ENCODE measurements around the gene TBC1D8.

Gene TBC1D8

GRCh38 chr2:101047774-101048173 is 103.4 kb downstream of the TBC1D8 start:
- no CpG with 5 or more reads among the region's 6 CpGs for WGBS, 2 donors (ENCODE audit: extremely low coverage in 2 of 2, insufficient read length in 2 of 2, insufficient replicate concordance in 1 of 2)
- peak overlapping the region in 1 of 2 donors; percentile 14 for H3K4me3 ChIP-seq (ENCODE audit: low read length in 2 of 2)

GRCh38 chr2:101047075-101047766 is 104.0 kb downstream of the TBC1D8 start:
- Histone ChIP-seq H4K91ac (ENCODE audit: low read depth, low read length, poor library complexity) (no peak overlapping the region), H3K9ac (ENCODE audit: low read depth, low read length, poor library complexity) (no peak overlapping the region), H3K27ac (replicated peaks; ENCODE audit: low read length) (no peak overlapping the region), H2BK5ac (ENCODE audit: low read length) (no peak overlapping the region), H2AK5ac (ENCODE audit: low read depth, low read length) (peak overlapping the region; percentile 60), H3K4me3 (ENCODE audit: low read length in 2 of 2) (no peak overlapping the region), H3K79me1 (ENCODE audit: low read depth, low read length) (no peaks in the 10 kb centered on the region), H3K4me1 (ENCODE audit: control insufficient read depth in 2 of 2, insufficient read depth in 1 of 2, low read depth in 1 of 2, low read length in 2 of 2) (no peaks in the 10 kb centered on the region), H3K36me3 (replicated peaks in 1 of 2; ENCODE audit: control insufficient read depth in 2 of 2, insufficient read depth in 2 of 2, low read length in 2 of 2) (no peaks in the 10 kb centered on the region), H3K9me3 (replicated peaks in 1 of 2; ENCODE audit: control insufficient read depth in 2 of 2, insufficient read depth in 1 of 2, low read depth in 1 of 2, low read length in 2 of 2) (no peaks in the 10 kb centered on the region), H3K23ac (ENCODE audit: low read depth, low read length, poor library complexity) (peak overlapping the region; percentile 62), H2BK12ac (ENCODE audit: low read length) (no peak overlapping the region), H3K4ac (ENCODE audit: low read length) (no peak overlapping the region), H2BK15ac (ENCODE audit: low read length) (no peak overlapping the region), H3K4me2 (ENCODE audit: insufficient read depth, low read length, poor library complexity, severe bottlenecking) (no peak overlapping the region), H2AFZ (ENCODE audit: low read length) (no peak overlapping the region), H3K18ac (ENCODE audit: low read length) (peak overlapping the region; percentile 88), H4K8ac (ENCODE audit: low read depth, low read length) (no peak overlapping the region), H3K14ac (ENCODE audit: low read length) (peak overlapping the region; percentile 6), H3K27me3 (ENCODE audit: control insufficient read depth in 3 of 3, insufficient read depth in 3 of 3, low read depth in 1 of 3, low read length in 3 of 3) (no peaks in the 10 kb centered on the region), H2BK120ac (ENCODE audit: low read depth, low read length) (no peak overlapping the region)
- WGBS, 2 donors (ENCODE audit: extremely low coverage in 2 of 2, insufficient read length in 2 of 2, insufficient replicate concordance in 1 of 2), result no CpG with 5 or more reads among the region's 12 CpGs
- DNase-seq (ENCODE audit: low spot score), result no peak

More at GRCh38 chr2:101047774-101048173, 103.4 kb downstream of the TBC1D8 start:
- H3K27ac ChIP-seq (replicated peaks; ENCODE audit: low read length), result no peak overlapping the region
- no peak overlapping the region for H3K4ac ChIP-seq (ENCODE audit: low read length)
- no peak overlapping the region for H3K23ac ChIP-seq (ENCODE audit: low read depth, low read length, poor library complexity)
- no peak overlapping the region for H4K8ac ChIP-seq (ENCODE audit: low read depth, low read length)
- H2BK120ac ChIP-seq (ENCODE audit: low read depth, low read length), result no peak overlapping the region
- no peak overlapping the region for H2BK5ac ChIP-seq (ENCODE audit: low read length)
- H3K9ac ChIP-seq (ENCODE audit: low read depth, low read length, poor library complexity), result no peak overlapping the region
- no peaks in the 10 kb centered on the region for H3K27me3 ChIP-seq (ENCODE audit: control insufficient read depth in 3 of 3, insufficient read depth in 3 of 3, low read depth in 1 of 3, low read length in 3 of 3)
- no peak for DNase-seq (ENCODE audit: low spot score)
- peak overlapping the region; percentile 59 for H3K18ac ChIP-seq (ENCODE audit: low read length)
- no peak overlapping the region for H2AK5ac ChIP-seq (ENCODE audit: low read depth, low read length)
- H3K79me1 ChIP-seq (ENCODE audit: low read depth, low read length), result no peaks in the 10 kb centered on the region
- H2BK15ac ChIP-seq (ENCODE audit: low read length), result no peak overlapping the region
- no peaks in the 10 kb centered on the region for H3K4me1 ChIP-seq (ENCODE audit: control insufficient read depth in 2 of 2, insufficient read depth in 1 of 2, low read depth in 1 of 2, low read length in 2 of 2)
- H3K9me3 ChIP-seq (replicated peaks in 1 of 2; ENCODE audit: control insufficient read depth in 2 of 2, insufficient read depth in 1 of 2, low read depth in 1 of 2, low read length in 2 of 2), result no peaks in the 10 kb centered on the region
- no peak overlapping the region for H3K4me2 ChIP-seq (ENCODE audit: insufficient read depth, low read length, poor library complexity, severe bottlenecking)
- H3K36me3 ChIP-seq (replicated peaks in 1 of 2; ENCODE audit: control insufficient read depth in 2 of 2, insufficient read depth in 2 of 2, low read length in 2 of 2), result no peaks in the 10 kb centered on the region
- H2BK12ac ChIP-seq (ENCODE audit: low read length), result no peak overlapping the region
- H4K91ac ChIP-seq (ENCODE audit: low read depth, low read length, poor library complexity), result no peak overlapping the region
- H2AFZ ChIP-seq (ENCODE audit: low read length), result no peak overlapping the region
- no peak overlapping the region for H3K14ac ChIP-seq (ENCODE audit: low read length)

GRCh38 chr2:101045330-101045729 is 105.9 kb downstream of the TBC1D8 start:
- Histone ChIP-seq H2BK12ac (ENCODE audit: low read length) (no peak overlapping the region), H3K9ac (ENCODE audit: low read depth, low read length, poor library complexity) (no peak overlapping the region), H2BK15ac (ENCODE audit: low read length) (no peak overlapping the region), H3K9me3 (replicated peaks in 1 of 2; ENCODE audit: control insufficient read depth in 2 of 2, insufficient read depth in 1 of 2, low read depth in 1 of 2, low read length in 2 of 2) (no peaks in the 10 kb centered on the region), H2AFZ (ENCODE audit: low read length) (no peak overlapping the region), H3K18ac (ENCODE audit: low read length) (peak overlapping the region; percentile 27), H2BK120ac (ENCODE audit: low read depth, low read length) (no peak overlapping the region), H4K8ac (ENCODE audit: low read depth, low read length) (no peak overlapping the region), H3K27me3 (ENCODE audit: control insufficient read depth in 3 of 3, insufficient read depth in 3 of 3, low read depth in 1 of 3, low read length in 3 of 3) (no peaks in the 10 kb centered on the region), H3K4me2 (ENCODE audit: insufficient read depth, low read length, poor library complexity, severe bottlenecking) (no peak overlapping the region), H4K91ac (ENCODE audit: low read depth, low read length, poor library complexity) (no peak overlapping the region), H3K4ac (ENCODE audit: low read length) (no peak overlapping the region), H2BK5ac (ENCODE audit: low read length) (no peak overlapping the region), H2AK5ac (ENCODE audit: low read depth, low read length) (no peak overlapping the region), H3K4me3 (ENCODE audit: low read length in 2 of 2) (no peak overlapping the region), H3K79me1 (ENCODE audit: low read depth, low read length) (no peaks in the 10 kb centered on the region), H3K14ac (ENCODE audit: low read length) (no peak overlapping the region), H3K36me3 (replicated peaks in 1 of 2; ENCODE audit: control insufficient read depth in 2 of 2, insufficient read depth in 2 of 2, low read length in 2 of 2) (no peaks in the 10 kb centered on the region), H3K23ac (ENCODE audit: low read depth, low read length, poor library complexity) (peak overlapping the region; percentile 4), H3K4me1 (ENCODE audit: control insufficient read depth in 2 of 2, insufficient read depth in 1 of 2, low read depth in 1 of 2, low read length in 2 of 2) (no peaks in the 10 kb centered on the region), H3K27ac (replicated peaks; ENCODE audit: low read length) (no peak overlapping the region)
- no peak for DNase-seq (ENCODE audit: low spot score)
- WGBS, 2 donors (ENCODE audit: extremely low coverage in 2 of 2, insufficient read length in 2 of 2, insufficient replicate concordance in 1 of 2), result no CpG with 5 or more reads among the region's 10 CpGs

DNA sequence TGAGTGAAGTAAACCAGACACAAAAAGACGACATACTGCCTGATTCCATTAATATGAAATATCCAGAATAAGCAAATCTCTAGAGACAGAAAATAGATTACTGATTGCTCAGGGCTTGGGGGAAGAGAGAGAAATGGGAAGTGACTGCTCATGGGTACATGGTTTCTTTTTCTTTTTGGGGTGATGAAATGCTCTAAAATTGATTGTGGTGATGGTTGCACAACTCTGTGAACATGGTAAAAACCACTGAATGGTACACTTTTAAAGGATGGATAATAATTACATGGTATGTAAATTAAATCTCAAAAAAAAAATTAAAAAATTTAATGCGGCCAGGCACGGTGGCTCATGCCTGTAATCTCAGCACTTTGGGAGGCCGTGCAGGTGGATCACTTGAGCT is 109.8 kb downstream of the TBC1D8 start:
- no peaks in the 10 kb centered on the region for H3K9me3 ChIP-seq (replicated peaks in 1 of 2; ENCODE audit: control insufficient read depth in 2 of 2, insufficient read depth in 1 of 2, low read depth in 1 of 2, low read length in 2 of 2)
- H3K4me3 ChIP-seq (ENCODE audit: low read length in 2 of 2), result no peak overlapping the region
- H2BK12ac ChIP-seq (ENCODE audit: low read length), result no peak overlapping the region
- H3K79me1 ChIP-seq (ENCODE audit: low read depth, low read length), result no peaks in the 10 kb centered on the region
- H3K4ac ChIP-seq (ENCODE audit: low read length), result no peak overlapping the region
- no peak overlapping the region for H3K23ac ChIP-seq (ENCODE audit: low read depth, low read length, poor library complexity)
- H3K4me1 ChIP-seq (ENCODE audit: control insufficient read depth in 2 of 2, insufficient read depth in 1 of 2, low read depth in 1 of 2, low read length in 2 of 2), result peaks cover 0 to 1% of the 10 kb centered on the region in 2 donors
- WGBS, 2 donors (ENCODE audit: extremely low coverage in 2 of 2, insufficient read length in 2 of 2, insufficient replicate concordance in 1 of 2), result no CpG with 5 or more reads among the region's 4 CpGs
- H3K36me3 ChIP-seq (replicated peaks in 1 of 2; ENCODE audit: control insufficient read depth in 2 of 2, insufficient read depth in 2 of 2, low read length in 2 of 2), result peaks cover 0 to 2% of the 10 kb centered on the region in 2 donors
- no peak overlapping the region for H3K4me2 ChIP-seq (ENCODE audit: insufficient read depth, low read length, poor library complexity, severe bottlenecking)
- H2BK120ac ChIP-seq (ENCODE audit: low read depth, low read length), result no peak overlapping the region
- no peak overlapping the region for H3K14ac ChIP-seq (ENCODE audit: low read length)
- no peak overlapping the region for H4K8ac ChIP-seq (ENCODE audit: low read depth, low read length)
- H3K18ac ChIP-seq (ENCODE audit: low read length), result no peak overlapping the region
- no peak overlapping the region for H2BK5ac ChIP-seq (ENCODE audit: low read length)
- DNase-seq (ENCODE audit: low spot score), result no peak
- no peak overlapping the region for H2AK5ac ChIP-seq (ENCODE audit: low read depth, low read length)
- no peak overlapping the region for H2AFZ ChIP-seq (ENCODE audit: low read length)
- no peaks in the 10 kb centered on the region for H3K27me3 ChIP-seq (ENCODE audit: control insufficient read depth in 3 of 3, insufficient read depth in 3 of 3, low read depth in 1 of 3, low read length in 3 of 3)
- no peak overlapping the region for H2BK15ac ChIP-seq (ENCODE audit: low read length)
- no peak overlapping the region for H3K27ac ChIP-seq (replicated peaks; ENCODE audit: low read length)
- H4K91ac ChIP-seq (ENCODE audit: low read depth, low read length, poor library complexity), result no peak overlapping the region
- H3K9ac ChIP-seq (ENCODE audit: low read depth, low read length, poor library complexity), result no peak overlapping the region

All from neuronal stem cell (in vitro differentiated cells).